ENCODE results near the gene PCDHGA9. TPM values are rescaled to one million over a fixed set of nuclear protein-coding genes. Genes with fewer than 3 reads are reported as not detected.
"Not testable (repeated sequence)": the region's sequence is repeated elsewhere in the genome, so short reads cannot be mapped to it uniquely, and the experiment has no call there.

PCDHGA9 gene
- total RNA-seq, 3 donors from 2014 or later (not counting 1 experiment from before 2014, with no cell fraction given): 0.61 to 1.7 (median 1.0) TPM

GRCh38 chr5:141411575-141411974, 9.0 kb downstream of the PCDHGA9 start:
- H3K27me3 ChIP-seq (ENCODE audit: control insufficient read depth, insufficient read depth, low read length): peaks cover 65% of the 10 kb centered on the region
- H3K36me3 ChIP-seq (ENCODE audit: control insufficient read depth, insufficient read depth, low read length): no peaks in the 10 kb centered on the region
- peaks cover 34 to 54% of the 10 kb centered on the region in 2 donors for H3K4me1 Mint-ChIP-seq
- ATAC-seq: peak; percentile 46 to 67 (median 67)
- peaks cover 50 to 59% of the 10 kb centered on the region in 2 donors for H3K27me3 Mint-ChIP-seq (ENCODE audit: low read depth in 2 of 2)
- intact Hi-C loops (cut with micrococcal nuclease): loop anchor here (5.0 kb wide), 1 partner anchor 101 kb away; no protein-coding TSS in a partner anchor
- peaks cover 31% of the 10 kb centered on the region for H3K36me3 Mint-ChIP-seq
- peak overlapping the region in 1 of 2 donors; percentile 82 for H3K27ac Mint-ChIP-seq
- peaks cover 21% of the 10 kb centered on the region for H3K9me3 ChIP-seq (ENCODE audit: control insufficient read depth, insufficient read depth, low read length)
- H3K4me3 ChIP-seq (ENCODE audit: low read length): no peak overlapping the region
- TF ChIP-seq CTCF (IDR thresholded peaks at IDR 0.05): no peak
- peaks cover 24% of the 10 kb centered on the region for H3K4me1 ChIP-seq (ENCODE audit: control insufficient read depth, insufficient read depth, low read length)
- DNase-seq: no peak
- WGBS (ENCODE audit: insufficient coverage): 49% methylated on average over 3 of the region's 3 CpGs
- H3K9me3 Mint-ChIP-seq: peaks cover 2 to 7% of the 10 kb centered on the region in 2 donors
- peak overlapping the region; percentile 22 for H3K27ac ChIP-seq (ENCODE audit: low read length)
- peak overlapping the region; percentile 67 for H3K4me3 Mint-ChIP-seq

GRCh38 chr5:141412854-141413539, 10.4 kb downstream of the PCDHGA9 start, which contains the start of gene PCDHGA10:
Gene PCDHGA10 (plus strand): TSS chr5:141412987. CDS start chr5:141413176, 189 bp downstream.
- peak; percentile 63 for TF ChIP-seq CTCF (IDR thresholded peaks at IDR 0.05)
- Mint-ChIP-seq H3K27me3 (ENCODE audit: low read depth in 2 of 2) (peaks cover 52 to 60% of the 10 kb centered on the region in 2 donors), H3K4me3 (peak within 1 kb of the TSS; percentile 93), H3K36me3 (peaks cover 36% of the 10 kb centered on the region), H3K27ac (peak within 1 kb of the TSS; percentile 61 to 82), H3K9me3 (peaks cover 2 to 9% of the 10 kb centered on the region in 2 donors), H3K4me1 (peaks cover 35 to 54% of the 10 kb centered on the region in 2 donors)
- 20% methylated on average over 31 of the region's 31 CpGs for WGBS (ENCODE audit: insufficient coverage)
- intact Hi-C loops (cut with micrococcal nuclease): loop anchor here (2.0 to 5.0 kb wide), 2 partner anchors 99 to 152 kb away; no protein-coding TSS in a partner anchor
- Histone ChIP-seq H3K27me3 (ENCODE audit: control insufficient read depth, insufficient read depth, low read length) (peaks cover 68% of the 10 kb centered on the region), H3K36me3 (ENCODE audit: control insufficient read depth, insufficient read depth, low read length) (no peaks in the 10 kb centered on the region), H3K9me3 (ENCODE audit: control insufficient read depth, insufficient read depth, low read length) (peaks cover 21% of the 10 kb centered on the region), H3K4me3 (ENCODE audit: low read length) (peak within 1 kb of the TSS; percentile 22), H3K27ac (ENCODE audit: low read length) (peak within 1 kb of the TSS; percentile 22), H3K4me1 (ENCODE audit: control insufficient read depth, insufficient read depth, low read length) (peaks cover 27% of the 10 kb centered on the region)
- DNase-seq (peak in 1 of 2 donors; percentile 73), ATAC-seq (peak; percentile 63 to 67 (median 65))

GRCh38 chr5:141413540-141414069, 11.0 kb downstream of the PCDHGA9 start:
- TF ChIP-seq CTCF (IDR thresholded peaks at IDR 0.05): no peak
- Mint-ChIP-seq H3K9me3 (peaks cover 2 to 7% of the 10 kb centered on the region in 2 donors), H3K4me1 (peaks cover 38 to 51% of the 10 kb centered on the region in 2 donors), H3K27me3 (ENCODE audit: low read depth in 2 of 2) (peaks cover 52 to 63% of the 10 kb centered on the region in 2 donors), H3K36me3 (peaks cover 36% of the 10 kb centered on the region), H3K4me3 (peak overlapping the region; percentile 93), H3K27ac (peak overlapping the region; percentile 61 to 82)
- H3K27ac ChIP-seq (ENCODE audit: low read length): no peak overlapping the region
- WGBS (ENCODE audit: insufficient coverage): 22% methylated on average over 23 of the region's 25 CpGs
- DNase-seq (no peak), ATAC-seq (no peak)
- intact Hi-C loops (cut with micrococcal nuclease): loop anchor here (2.0 to 5.0 kb wide), 2 partner anchors 99 to 151 kb away; no protein-coding TSS in a partner anchor
- peak overlapping the region; percentile 22 for H3K4me3 ChIP-seq (ENCODE audit: low read length)
- H3K9me3 ChIP-seq (ENCODE audit: control insufficient read depth, insufficient read depth, low read length): peaks cover 24% of the 10 kb centered on the region
- peaks cover 25% of the 10 kb centered on the region for H3K4me1 ChIP-seq (ENCODE audit: control insufficient read depth, insufficient read depth, low read length)
- H3K27me3 ChIP-seq (ENCODE audit: control insufficient read depth, insufficient read depth, low read length): peaks cover 68% of the 10 kb centered on the region
- H3K36me3 ChIP-seq (ENCODE audit: control insufficient read depth, insufficient read depth, low read length): no peaks in the 10 kb centered on the region

GRCh38 chr5:141414548-141415274, 12.1 kb downstream of the PCDHGA9 start:
- peaks cover 53 to 67% of the 10 kb centered on the region in 2 donors for H3K27me3 Mint-ChIP-seq (ENCODE audit: low read depth in 2 of 2)
- WGBS (ENCODE audit: insufficient coverage): 43% methylated on average over 46 of the region's 46 CpGs
- H3K4me3 ChIP-seq (ENCODE audit: low read length); H3K9me3 Mint-ChIP-seq; H3K36me3 ChIP-seq (ENCODE audit: control insufficient read depth, insufficient read depth, low read length); ATAC-seq; DNase-seq; H3K27ac ChIP-seq (ENCODE audit: low read length): not testable (repeated sequence)
- Histone ChIP-seq H3K9me3 (ENCODE audit: control insufficient read depth, insufficient read depth, low read length) (peaks cover 27% of the 10 kb centered on the region), H3K27me3 (ENCODE audit: control insufficient read depth, insufficient read depth, low read length) (peaks cover 65% of the 10 kb centered on the region), H3K4me1 (ENCODE audit: control insufficient read depth, insufficient read depth, low read length) (peaks cover 25% of the 10 kb centered on the region)
- peaks cover 32% of the 10 kb centered on the region for H3K36me3 Mint-ChIP-seq
- intact Hi-C loops (cut with micrococcal nuclease): loop anchor here (5.0 kb wide), 1 partner anchor 98 kb away; no protein-coding TSS in a partner anchor
- peak overlapping the region; percentile 73 for H3K4me3 Mint-ChIP-seq
- peaks cover 38 to 47% of the 10 kb centered on the region in 2 donors for H3K4me1 Mint-ChIP-seq
- peak overlapping the region in 1 of 2 donors; percentile 82 for H3K27ac Mint-ChIP-seq

GRCh38 chr5:141415275-141415618, 12.7 kb downstream of the PCDHGA9 start:
- H3K36me3 Mint-ChIP-seq: peaks cover 30% of the 10 kb centered on the region
- peaks cover 54 to 69% of the 10 kb centered on the region in 2 donors for H3K27me3 Mint-ChIP-seq (ENCODE audit: low read depth in 2 of 2)
- H3K27ac ChIP-seq (ENCODE audit: low read length); H3K4me3 ChIP-seq (ENCODE audit: low read length); DNase-seq; H3K9me3 Mint-ChIP-seq; intact Hi-C loops (cut with micrococcal nuclease); H3K27ac Mint-ChIP-seq; ATAC-seq; H3K36me3 ChIP-seq (ENCODE audit: control insufficient read depth, insufficient read depth, low read length): not testable (repeated sequence)
- WGBS (ENCODE audit: insufficient coverage): 25% methylated on average over 24 of the region's 24 CpGs
- Histone ChIP-seq H3K27me3 (ENCODE audit: control insufficient read depth, insufficient read depth, low read length) (peaks cover 65% of the 10 kb centered on the region), H3K4me1 (ENCODE audit: control insufficient read depth, insufficient read depth, low read length) (peaks cover 25% of the 10 kb centered on the region), H3K9me3 (ENCODE audit: control insufficient read depth, insufficient read depth, low read length) (peaks cover 30% of the 10 kb centered on the region)
- H3K4me3 Mint-ChIP-seq: peak overlapping the region; percentile 73
- H3K4me1 Mint-ChIP-seq: peaks cover 38 to 44% of the 10 kb centered on the region in 2 donors
